GM12878 (cell line): ENCODE results near the gene NEGR1. TPM values are rescaled to one million over a fixed set of nuclear protein-coding genes. Genes with fewer than 3 reads are reported as not detected.

Source experiments
- ATAC-seq: fragments of 200-7000 bp; cut with Tn5 transposase; 3 replicates; pipeline ENCODE4 v1.9.1; 2020; ENCODE audit warnings: mild to moderate bottlenecking, moderate library complexity
- BruUV-seq: library from RNA; stranded (reverse); fragments of 400-500 nt; replicated peaks from 2 replicates; lab custom pipeline; 2021; lab: Mats Ljungman, UMichigan
- CTCF ChIA-PET: fragments of 300-600 bp; sonication (Branson Sonifier 250); formaldehyde crosslinking; extraction: SDS; loops from one replicate; lab custom pipeline; 2021; ENCODE audit warnings: inconsistent platforms; lab: Yijun Ruan, JAX
- POLR2A ChIA-PET: fragments of 350-600 bp; formaldehyde crosslinking; extraction: SDS; loops from one replicate; lab custom pipeline; 2021; ENCODE audit warnings: inconsistent platforms; lab: Charles Lee
- RAD21 ChIA-PET: fragments of 300-600 bp; sonication (Branson Sonifier 250); formaldehyde crosslinking; loops from one replicate; lab custom pipeline; 2023; ENCODE audit warnings: antibody characterized with exemption; ENCODE audit not compliant: unreplicated experiment; lab: Charles Lee
- SMC1A ChIA-PET: fragments of 300-600 bp; sonication (Branson Sonifier 250); formaldehyde crosslinking; loops from one replicate; lab custom pipeline; 2023; ENCODE audit not compliant: unreplicated experiment, uncharacterized antibody; lab: Charles Lee
- DNase-seq: peaks from one replicate; pipeline ENCODE4 v3.0.0-alpha.2; 2011; ENCODE audit warnings: low read depth, low spot score
- FAIRE-seq: peaks from 3 replicates; lab custom pipeline; 2011; peaks lifted over from hg19 to GRCh38; lab: Jason Lieb, UNC
- H2AFZ ChIP-seq: 2 replicates; pipeline ENCODE4 v1.6.0; 2011; ENCODE audit warnings: low read depth, low read length, control low read depth; ENCODE audit not compliant: control insufficient read depth
- H3K27ac ChIP-seq: 2 replicates; pipeline ENCODE4 v1.5.1; 2011; ENCODE audit warnings: control low read depth; ENCODE audit not compliant: control insufficient read depth, insufficient read depth
- H3K27me3 ChIP-seq, 2 experiments: replicated peaks in 1 of 2; 2 replicates each; pipeline versions ENCODE4 v1.6.0 to v1.6.1; 2011; ENCODE audit warnings: low read length in 1 of 2; ENCODE audit not compliant: control insufficient read depth in 2 of 2, insufficient read depth in 2 of 2
- H3K36me3 ChIP-seq, 2 experiments: 2 replicates each; pipeline ENCODE4 v1.5.1; 2011; ENCODE audit warnings: low read length in 1 of 2; ENCODE audit not compliant: control insufficient read depth in 2 of 2, insufficient read depth in 2 of 2
- H3K4me1 ChIP-seq: 2 replicates; pipeline ENCODE4 v1.6.1; 2011; ENCODE audit warnings: mild to moderate bottlenecking, low read length, moderate library complexity, mixed read lengths; ENCODE audit not compliant: control insufficient read depth, insufficient read depth
- H3K4me2 ChIP-seq: 2 replicates; pipeline ENCODE4 v1.6.0; 2011; ENCODE audit warnings: control low read depth; ENCODE audit not compliant: control insufficient read depth, insufficient read depth
- H3K4me3 ChIP-seq: fragments of 200-600 bp; sonication (generic); 2 replicates; pipeline ENCODE4 v1.5.1; 2016
- H3K79me2 ChIP-seq: 2 replicates; pipeline ENCODE4 v1.6.0; 2011; ENCODE audit warnings: low read length; ENCODE audit not compliant: control insufficient read depth, insufficient read depth
- H3K9ac ChIP-seq: 2 replicates; pipeline ENCODE4 v1.8.0; 2011; ENCODE audit warnings: low read length, control low read depth, mixed read lengths; ENCODE audit not compliant: control insufficient read depth, insufficient read depth
- H3K9me3 ChIP-seq: replicated peaks from 3 replicates; pipeline ENCODE4 v1.5.1; 2011; ENCODE audit warnings: mild to moderate bottlenecking, low read length; ENCODE audit not compliant: control insufficient read depth, insufficient read depth
- H4K20me1 ChIP-seq: 2 replicates; pipeline ENCODE4 v1.6.0; 2011; ENCODE audit not compliant: control insufficient read depth, insufficient read depth
- CHD1 ChIP-seq: IDR thresholded peaks from 2 replicates; pipeline ENCODE4 v1.6.1; 2012; ENCODE audit warnings: low read depth, low read length, improper control_type of control experiment
- FOXK2 ChIP-seq: fragments of 450-650 bp; IDR thresholded peaks from 2 replicates; pipeline ENCODE4 v1.6.1; 2017; ENCODE audit warnings: mild to moderate bottlenecking, moderate library complexity
- GABPA ChIP-seq: IDR thresholded peaks from 2 replicates; pipeline ENCODE4 v1.6.1; 2014; ENCODE audit warnings: antibody characterized with exemption, low read depth, mild to moderate bottlenecking, inconsistent platforms
- KDM1A ChIP-seq: fragments of 200-600 bp; sonication (generic); IDR thresholded peaks from 2 replicates; pipeline ENCODE4 v1.6.1; 2016; ENCODE audit warnings: borderline replicate concordance
- PAX8 ChIP-seq: fragments of 450-650 bp; IDR thresholded peaks from 2 replicates; pipeline ENCODE4 v1.6.1; 2017; ENCODE audit warnings: mild to moderate bottlenecking, moderate library complexity
- RB1 ChIP-seq: fragments of 450-650 bp; formaldehyde crosslinking; IDR thresholded peaks from 2 replicates; pipeline ENCODE4 v1.6.1; 2017; ENCODE audit warnings: mild to moderate bottlenecking, borderline replicate concordance
- SMARCA5 ChIP-seq: fragments of 450-650 bp; IDR thresholded peaks from 2 replicates; pipeline ENCODE4 v1.6.1; 2017; ENCODE audit warnings: mild to moderate bottlenecking
- TAF1 ChIP-seq: IDR thresholded peaks from 2 replicates; pipeline ENCODE4 v1.6.1; 2011; ENCODE audit warnings: mild to moderate bottlenecking, low read depth, low read length, borderline replicate concordance
- TCF7 ChIP-seq: IDR thresholded peaks from 2 replicates; pipeline ENCODE4 v1.6.1; 2014; ENCODE audit warnings: antibody characterized with exemption, borderline replicate concordance
- ZBED1 ChIP-seq: IDR thresholded peaks from 2 replicates; pipeline ENCODE4 v1.6.1; 2016; ENCODE audit warnings: borderline replicate concordance
- ZNF217 ChIP-seq: fragments of 450-650 bp; IDR thresholded peaks from 2 replicates; pipeline ENCODE4 v1.6.1; 2017; ENCODE audit warnings: antibody characterized with exemption, mild to moderate bottlenecking
- ZNF24 ChIP-seq: fragments of 450-650 bp; IDR thresholded peaks from 2 replicates; pipeline ENCODE4 v1.6.1; 2017; ENCODE audit warnings: antibody characterized with exemption, mild to moderate bottlenecking
- ZNF384 ChIP-seq: IDR thresholded peaks from 2 replicates; pipeline ENCODE4 v1.6.1; 2012; ENCODE audit warnings: low read depth, mild to moderate bottlenecking, low read length, improper control_type of control experiment, borderline replicate concordance
- WGBS: methylation state at CpG from one replicate; pipeline ENCODE4 v1.1.6; 2016; ENCODE audit warnings: low lambda C conversion rate; ENCODE audit not compliant: insufficient replicate concordance, insufficient coverage; ENCODE audit errors: missing lambda C conversion rate; 5-methylcytosine and 5-hydroxymethylcytosine counted together
- in situ Hi-C: fragments of 300-500 bp; cut with MboI; formaldehyde crosslinking; loops from 9 replicates; pipeline ENCODE4 v1.14.3; 2018; ENCODE audit warnings: mixed read lengths
- intact Hi-C: fragments of 100-400 bp; cut with micrococcal nuclease; formaldehyde crosslinking; loops from one replicate; pipeline ENCODE4 v1.14.2; 2022; ENCODE audit not compliant: unreplicated experiment
- polyA plus RNA-seq, 11 experiments: library from polyadenylated mRNA; depleted of rRNA in 4 of 11; unstranded in 6 of 11; stranded (reverse) in 5 of 11; fragments of >200 nt; fragmentation: Nextera tagmentation in 4 of 11; fragmentation: Illumina TruSeq in 1 of 11; extraction: Ambion mirVana in 4 of 11; extraction: Trizol in 1 of 11; gene quantifications; 1 replicate in 1 of 11; 2 replicates in 10 of 11; pipeline versions ENCODE4 v1.2.1 to v1.2.3, GENCODE V29; 2011 to 2016; ENCODE audit warnings: inconsistent platforms in 2 of 11, missing spikeins in 2 of 11, low read depth in 1 of 11
- total RNA-seq, 4 experiments: library from RNA; depleted of rRNA in 3 of 4; stranded (reverse); fragments of >200 nt in 3 of 4; fragmentation: Illumina TruSeq in 1 of 4; extraction: Trizol in 1 of 4; gene quantifications; 2 replicates each; pipeline versions ENCODE4 v1.2.1 to v1.2.3, GENCODE V29; 2013 to 2021
- TF ChIP-seq, protein P1 (sequence below): fragments of 450-650 bp; IDR thresholded peaks from 2 replicates; pipeline ENCODE4 v1.6.1; 2014; ENCODE audit warnings: mild to moderate bottlenecking
- TF ChIP-seq, protein P2 (sequence below): fragments of 450-650 bp; formaldehyde crosslinking; IDR thresholded peaks from 2 replicates; pipeline ENCODE4 v1.4.0; 2022; ENCODE audit warnings: mild to moderate bottlenecking, moderate library complexity
- TF ChIP-seq, protein P3 (sequence below): IDR thresholded peaks from 2 replicates; pipeline ENCODE4 v1.6.1; 2012; ENCODE audit warnings: low read depth, low read length, improper control_type of control experiment
- TF ChIP-seq, protein P4 (sequence below): fragments of 450-650 bp; IDR thresholded peaks from 2 replicates; pipeline ENCODE4 v1.6.1; 2017; ENCODE audit warnings: mild to moderate bottlenecking, moderate library complexity

NEGR1 gene
- total and polyA plus RNA-seq, 10 of the 15 experiments (the other 5 are each of a cell fraction or from before 2014, with no cell fraction given), result under 0.01 to 0.03 (median 0.01) TPM; not detected in 7

DNA sequence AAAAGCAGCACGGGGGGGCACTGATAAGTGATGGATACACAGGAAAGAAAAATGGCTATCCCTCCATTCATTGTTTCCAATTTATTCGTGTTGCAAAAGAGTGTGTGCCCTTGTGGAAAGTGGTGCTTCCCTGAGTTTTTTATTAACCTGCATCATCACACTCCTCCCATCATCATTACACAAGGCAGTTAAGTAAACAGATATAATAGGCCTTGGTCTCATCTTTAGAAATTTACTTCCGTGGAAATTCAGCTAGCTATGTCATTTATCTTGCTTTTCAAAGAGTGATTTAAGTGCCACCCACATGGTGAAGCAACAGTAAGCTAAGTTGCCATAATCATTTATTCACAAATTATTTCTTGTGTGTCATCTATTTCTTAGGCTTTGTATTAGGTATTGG, 473.3 kb downstream of the NEGR1 start:
- Histone ChIP-seq H3K36me3 (no peaks in the 10 kb centered on the region), H4K20me1 (no peaks in the 10 kb centered on the region), H3K4me3 (no peak overlapping the region), H3K27ac (no peak overlapping the region), H3K9ac (no peak overlapping the region), H3K79me2 (no peaks in the 10 kb centered on the region), H3K4me1 (no peaks in the 10 kb centered on the region), H3K9me3 (no peaks in the 10 kb centered on the region), H2AFZ (no peak overlapping the region), H3K27me3 (no peaks in the 10 kb centered on the region), H3K4me2 (no peak overlapping the region)
- ATAC-seq (no peak), FAIRE-seq (no peak), DNase-seq (no peak)
- ChIA-PET RAD21 (no interaction called here), POLR2A (no interaction called here), SMC1A (interaction anchor here (1.7 kb wide), 1 partner anchor 10 kb away, joined by 6 read pairs; no protein-coding TSS in a partner anchor), CTCF (no interaction called here)
- intact Hi-C loops, result no loop called here
- no TSS peak for BruUV-seq
- WGBS, result 0% methylated on average over 3 of the region's 3 CpGs
- in situ Hi-C loops, result no loop called here
- no peak for TF ChIP-seq CHD1
- TF ChIP-seq, protein P1, sequence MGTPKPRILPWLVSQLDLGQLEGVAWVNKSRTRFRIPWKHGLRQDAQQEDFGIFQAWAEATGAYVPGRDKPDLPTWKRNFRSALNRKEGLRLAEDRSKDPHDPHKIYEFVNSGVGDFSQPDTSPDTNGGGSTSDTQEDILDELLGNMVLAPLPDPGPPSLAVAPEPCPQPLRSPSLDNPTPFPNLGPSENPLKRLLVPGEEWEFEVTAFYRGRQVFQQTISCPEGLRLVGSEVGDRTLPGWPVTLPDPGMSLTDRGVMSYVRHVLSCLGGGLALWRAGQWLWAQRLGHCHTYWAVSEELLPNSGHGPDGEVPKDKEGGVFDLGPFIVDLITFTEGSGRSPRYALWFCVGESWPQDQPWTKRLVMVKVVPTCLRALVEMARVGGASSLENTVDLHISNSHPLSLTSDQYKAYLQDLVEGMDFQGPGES, result no peak
- TF ChIP-seq, protein P2, sequence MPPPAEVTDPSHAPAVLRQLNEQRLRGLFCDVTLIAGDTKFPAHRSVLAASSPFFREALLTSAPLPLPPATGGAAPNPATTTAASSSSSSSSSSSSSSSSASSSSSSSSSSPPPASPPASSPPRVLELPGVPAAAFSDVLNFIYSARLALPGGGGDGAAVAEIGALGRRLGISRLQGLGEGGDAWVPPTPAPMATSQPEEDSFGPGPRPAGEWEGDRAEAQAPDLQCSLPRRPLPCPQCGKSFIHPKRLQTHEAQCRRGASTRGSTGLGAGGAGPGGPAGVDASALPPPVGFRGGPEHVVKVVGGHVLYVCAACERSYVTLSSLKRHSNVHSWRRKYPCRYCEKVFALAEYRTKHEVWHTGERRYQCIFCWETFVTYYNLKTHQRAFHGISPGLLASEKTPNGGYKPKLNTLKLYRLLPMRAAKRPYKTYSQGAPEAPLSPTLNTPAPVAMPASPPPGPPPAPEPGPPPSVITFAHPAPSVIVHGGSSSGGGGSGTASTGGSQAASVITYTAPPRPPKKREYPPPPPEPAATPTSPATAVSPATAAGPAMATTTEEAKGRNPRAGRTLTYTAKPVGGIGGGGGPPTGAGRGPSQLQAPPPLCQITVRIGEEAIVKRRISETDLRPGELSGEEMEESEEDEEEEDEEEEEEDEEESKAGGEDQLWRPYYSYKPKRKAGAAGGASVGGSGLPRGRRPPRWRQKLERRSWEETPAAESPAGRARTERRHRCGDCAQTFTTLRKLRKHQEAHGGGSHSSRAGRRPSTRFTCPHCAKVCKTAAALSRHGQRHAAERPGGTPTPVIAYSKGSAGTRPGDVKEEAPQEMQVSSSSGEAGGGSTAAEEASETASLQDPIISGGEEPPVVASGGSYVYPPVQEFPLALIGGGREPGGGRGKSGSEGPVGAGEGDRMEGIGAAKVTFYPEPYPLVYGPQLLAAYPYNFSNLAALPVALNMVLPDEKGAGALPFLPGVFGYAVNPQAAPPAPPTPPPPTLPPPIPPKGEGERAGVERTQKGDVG, result no peak
- no peak for TF ChIP-seq ZNF24
- TF ChIP-seq KDM1A, result no peak
- TF ChIP-seq TAF1, result no peak
- no peak for TF ChIP-seq TCF7
- no peak for TF ChIP-seq SMARCA5
- TF ChIP-seq ZNF384, result no peak
- no peak for TF ChIP-seq FOXK2
- no peak for TF ChIP-seq ZBED1
- TF ChIP-seq GABPA, result no peak
- TF ChIP-seq, protein P3, sequence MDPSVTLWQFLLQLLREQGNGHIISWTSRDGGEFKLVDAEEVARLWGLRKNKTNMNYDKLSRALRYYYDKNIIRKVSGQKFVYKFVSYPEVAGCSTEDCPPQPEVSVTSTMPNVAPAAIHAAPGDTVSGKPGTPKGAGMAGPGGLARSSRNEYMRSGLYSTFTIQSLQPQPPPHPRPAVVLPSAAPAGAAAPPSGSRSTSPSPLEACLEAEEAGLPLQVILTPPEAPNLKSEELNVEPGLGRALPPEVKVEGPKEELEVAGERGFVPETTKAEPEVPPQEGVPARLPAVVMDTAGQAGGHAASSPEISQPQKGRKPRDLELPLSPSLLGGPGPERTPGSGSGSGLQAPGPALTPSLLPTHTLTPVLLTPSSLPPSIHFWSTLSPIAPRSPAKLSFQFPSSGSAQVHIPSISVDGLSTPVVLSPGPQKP, result no peak
- no peak for TF ChIP-seq ZNF217
- no peak for TF ChIP-seq PAX8
- TF ChIP-seq, protein P4, sequence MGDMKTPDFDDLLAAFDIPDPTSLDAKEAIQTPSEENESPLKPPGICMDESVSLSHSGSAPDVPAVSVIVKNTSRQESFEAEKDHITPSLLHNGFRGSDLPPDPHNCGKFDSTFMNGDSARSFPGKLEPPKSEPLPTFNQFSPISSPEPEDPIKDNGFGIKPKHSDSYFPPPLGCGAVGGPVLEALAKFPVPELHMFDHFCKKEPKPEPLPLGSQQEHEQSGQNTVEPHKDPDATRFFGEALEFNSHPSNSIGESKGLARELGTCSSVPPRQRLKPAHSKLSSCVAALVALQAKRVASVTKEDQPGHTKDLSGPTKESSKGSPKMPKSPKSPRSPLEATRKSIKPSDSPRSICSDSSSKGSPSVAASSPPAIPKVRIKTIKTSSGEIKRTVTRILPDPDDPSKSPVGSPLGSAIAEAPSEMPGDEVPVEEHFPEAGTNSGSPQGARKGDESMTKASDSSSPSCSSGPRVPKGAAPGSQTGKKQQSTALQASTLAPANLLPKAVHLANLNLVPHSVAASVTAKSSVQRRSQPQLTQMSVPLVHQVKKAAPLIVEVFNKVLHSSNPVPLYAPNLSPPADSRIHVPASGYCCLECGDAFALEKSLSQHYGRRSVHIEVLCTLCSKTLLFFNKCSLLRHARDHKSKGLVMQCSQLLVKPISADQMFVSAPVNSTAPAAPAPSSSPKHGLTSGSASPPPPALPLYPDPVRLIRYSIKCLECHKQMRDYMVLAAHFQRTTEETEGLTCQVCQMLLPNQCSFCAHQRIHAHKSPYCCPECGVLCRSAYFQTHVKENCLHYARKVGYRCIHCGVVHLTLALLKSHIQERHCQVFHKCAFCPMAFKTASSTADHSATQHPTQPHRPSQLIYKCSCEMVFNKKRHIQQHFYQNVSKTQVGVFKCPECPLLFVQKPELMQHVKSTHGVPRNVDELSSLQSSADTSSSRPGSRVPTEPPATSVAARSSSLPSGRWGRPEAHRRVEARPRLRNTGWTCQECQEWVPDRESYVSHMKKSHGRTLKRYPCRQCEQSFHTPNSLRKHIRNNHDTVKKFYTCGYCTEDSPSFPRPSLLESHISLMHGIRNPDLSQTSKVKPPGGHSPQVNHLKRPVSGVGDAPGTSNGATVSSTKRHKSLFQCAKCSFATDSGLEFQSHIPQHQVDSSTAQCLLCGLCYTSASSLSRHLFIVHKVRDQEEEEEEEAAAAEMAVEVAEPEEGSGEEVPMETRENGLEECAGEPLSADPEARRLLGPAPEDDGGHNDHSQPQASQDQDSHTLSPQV, result no peak
- no peak for TF ChIP-seq RB1
